Measurements from ENCODE around the gene MSI2. TPM values are rescaled to one million over a fixed set of nuclear protein-coding genes. Genes with fewer than 3 reads are reported as not detected.

Gene MSI2
- total RNA-seq, 4 donors from 2014 or later: 19.7 to 35.8 (median 22.4) TPM

GRCh38 chr17:57482657-57483056 is 226.3 kb downstream of the MSI2 start:
- H3K27ac ChIP-seq: no peak overlapping the region
- no peak overlapping the region for H3K4me3 ChIP-seq
- H3K27me3 ChIP-seq: no peaks in the 10 kb centered on the region
- no peaks in the 10 kb centered on the region for H3K36me3 ChIP-seq
- no peak for DNase-seq (ENCODE audit: low spot score in 2 of 2)
- TF ChIP-seq POLR2AphosphoS5 (IDR thresholded peaks at IDR 0.05) (no peak), CTCF (IDR thresholded peaks at IDR 0.05) (no peak), EP300 (IDR thresholded peaks at IDR 0.05) (no peak), POLR2A (IDR thresholded peaks at IDR 0.05) (no peak)
- H3K4me1 ChIP-seq: peaks cover 41% of the 10 kb centered on the region
- no peaks in the 10 kb centered on the region for H3K9me3 ChIP-seq
- 98% methylated on average over 2 of the region's 2 CpGs for WGBS

GRCh38 chr17:57484081-57484666 is 227.9 kb downstream of the MSI2 start:
- H3K36me3 ChIP-seq: no peaks in the 10 kb centered on the region
- H3K27me3 ChIP-seq: no peaks in the 10 kb centered on the region
- no peak for TF ChIP-seq CTCF (IDR thresholded peaks at IDR 0.05)
- TF ChIP-seq POLR2A (IDR thresholded peaks at IDR 0.05): no peak
- TF ChIP-seq POLR2AphosphoS5 (IDR thresholded peaks at IDR 0.05): no peak
- no peak for TF ChIP-seq EP300 (IDR thresholded peaks at IDR 0.05)
- no peak for DNase-seq (ENCODE audit: low spot score in 2 of 2)
- no peak overlapping the region for H3K4me3 ChIP-seq
- WGBS: 76% methylated on average over 6 of the region's 6 CpGs
- peaks cover 48% of the 10 kb centered on the region for H3K4me1 ChIP-seq
- H3K9me3 ChIP-seq: no peaks in the 10 kb centered on the region
- H3K27ac ChIP-seq: no peak overlapping the region

- Histone ChIP-seq H3K9me3 (no peaks in the 10 kb centered on the region), H3K36me3 (no peaks in the 10 kb centered on the region), H3K27ac (no peak overlapping the region), H3K4me1 (peaks cover 48% of the 10 kb centered on the region), H3K27me3 (no peaks in the 10 kb centered on the region), H3K4me3 (no peak overlapping the region)
- WGBS: 91% methylated on average over 10 of the region's 10 CpGs
- TF ChIP-seq EP300 (IDR thresholded peaks at IDR 0.05) (no peak), POLR2AphosphoS5 (IDR thresholded peaks at IDR 0.05) (no peak), POLR2A (IDR thresholded peaks at IDR 0.05) (no peak), CTCF (IDR thresholded peaks at IDR 0.05) (no peak)
- no peak for DNase-seq (ENCODE audit: low spot score in 2 of 2)
Measured at GRCh38 chr17:57484826-57485565, 228.7 kb downstream of the MSI2 start.

- Histone ChIP-seq H3K27ac (no peak overlapping the region), H3K27me3 (no peaks in the 10 kb centered on the region), H3K36me3 (no peaks in the 10 kb centered on the region), H3K4me1 (peaks cover 44% of the 10 kb centered on the region), H3K4me3 (no peak overlapping the region), H3K9me3 (no peaks in the 10 kb centered on the region)
- no peak for TF ChIP-seq POLR2A (IDR thresholded peaks at IDR 0.05)
- WGBS: 84% methylated on average over 4 of the region's 4 CpGs
- DNase-seq (ENCODE audit: low spot score in 2 of 2): no peak
Measured at GRCh38 chr17:57485566-57485865, 229.2 kb downstream of the MSI2 start.

GRCh38 chr17:57485916-57486881 is 229.9 kb downstream of the MSI2 start:
- no peak overlapping the region for H3K27ac ChIP-seq
- TF ChIP-seq EP300 (IDR thresholded peaks at IDR 0.05) (no peak), POLR2A (IDR thresholded peaks at IDR 0.05) (no peak), POLR2AphosphoS5 (IDR thresholded peaks at IDR 0.05) (no peak), CTCF (IDR thresholded peaks at IDR 0.05) (no peak)
- DNase-seq (ENCODE audit: low spot score in 2 of 2): no peak
- no peaks in the 10 kb centered on the region for H3K9me3 ChIP-seq
- no peak overlapping the region for H3K4me3 ChIP-seq
- H3K36me3 ChIP-seq: no peaks in the 10 kb centered on the region
- 53% methylated on average over 13 of the region's 13 CpGs for WGBS
- peaks cover 41% of the 10 kb centered on the region for H3K4me1 ChIP-seq
- no peaks in the 10 kb centered on the region for H3K27me3 ChIP-seq

Measured in suprapubic skin (tissue), 4 donors.